ENCODE results near the gene IRF2BPL. TPM values are rescaled to one million over a fixed set of nuclear protein-coding genes. Genes with fewer than 3 reads are reported as not detected.

IRF2BPL gene
- total RNA-seq, 5 donors from 2014 or later (not counting 1 experiment from before 2014, with no cell fraction given): 32.6 to 50.4 (median 38.8) TPM

DNA sequence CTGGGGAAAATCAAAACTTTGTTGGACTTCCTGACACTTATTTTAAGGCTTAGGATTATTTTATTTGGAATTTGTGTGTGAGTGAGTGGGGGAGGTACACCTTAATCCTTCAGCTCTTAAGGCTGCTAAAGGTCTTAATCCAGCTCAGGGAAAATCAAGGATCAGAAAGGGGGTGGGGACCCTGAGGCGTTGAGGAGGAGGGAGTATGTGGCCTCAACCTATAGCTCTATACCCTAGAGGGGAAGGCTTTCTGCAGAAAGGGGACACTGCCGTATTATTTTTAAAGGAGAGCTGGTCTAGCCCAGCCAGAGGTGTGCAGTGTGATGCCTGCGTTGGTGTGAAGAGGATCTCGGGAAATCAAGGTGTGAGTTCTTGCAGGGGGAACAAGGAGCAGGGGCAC lies 20.0 kb downstream of the IRF2BPL start:
- CTCF ChIA-PET: interaction anchor here in 1 of 2 donors (0.5 kb wide), 2 partner anchors 25 to 74 kb away, joined by 3 to 5 read pairs; no protein-coding TSS in a partner anchor
- 90% methylated on average over 3 of the region's 4 CpGs for WGBS (ENCODE audit: insufficient coverage)

DNA sequence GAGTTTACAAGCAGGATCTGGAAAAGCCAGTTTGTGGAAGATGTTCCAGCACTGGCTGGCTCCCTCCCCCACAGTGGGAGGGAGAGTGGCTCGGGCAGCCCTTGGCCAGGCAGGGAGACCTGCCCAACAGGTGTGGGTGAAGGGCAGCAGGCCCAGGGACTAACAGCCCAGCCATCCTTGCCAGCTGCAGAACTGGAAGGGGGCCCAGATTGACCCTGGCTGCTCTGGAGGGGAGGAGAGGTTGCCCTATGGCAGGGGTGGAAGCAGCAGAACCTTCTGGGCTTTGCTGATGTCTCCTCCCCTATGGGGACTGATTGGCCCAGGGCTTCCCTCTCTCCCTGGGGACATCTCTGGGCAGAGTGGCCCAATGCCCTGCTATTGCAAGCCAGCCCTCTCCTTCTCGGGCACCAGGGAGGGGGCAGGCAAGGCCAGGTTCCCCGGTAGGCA lies 20.5 kb downstream of the IRF2BPL start:
- no peaks in the 10 kb centered on the region for H3K36me3 Mint-ChIP-seq
- DNase-seq (no peak), ATAC-seq (replicated peaks in 1 of 4) (no peak)
- H3K4me1 Mint-ChIP-seq: peaks cover 11 to 24% (median 23%) of the 10 kb centered on the region in 3 donors
- H3K4me3 Mint-ChIP-seq: no peak overlapping the region
- no peaks in the 10 kb centered on the region for H3K9me3 Mint-ChIP-seq
- ChIA-PET POLR2A (no interaction called here), CTCF (interaction anchor here in 1 of 2 donors (0.5 kb wide), 1 partner anchor 74 kb away, joined by 3 read pairs; no protein-coding TSS in a partner anchor)
- H3K36me3 ChIP-seq (ENCODE audit: control insufficient read depth in 2 of 2, extremely low read depth in 1 of 2, insufficient read depth in 1 of 2, low read length in 1 of 2): no peaks in the 10 kb centered on the region
- H3K27me3 Mint-ChIP-seq: no peaks in the 10 kb centered on the region
- peaks cover 8 to 13% of the 10 kb centered on the region in 2 experiments for H3K4me1 ChIP-seq (ENCODE audit: control insufficient read depth in 1 of 2, extremely low read depth in 1 of 2, insufficient read depth in 2 of 2, low read length in 2 of 2)
- no peak overlapping the region for H3K27ac Mint-ChIP-seq
- no peak overlapping the region for H3K27ac ChIP-seq (ENCODE audit: low read length)
- H3K27me3 ChIP-seq (replicated peaks in 1 of 2; ENCODE audit: control insufficient read depth in 2 of 2, extremely low read depth in 1 of 2, insufficient read depth in 2 of 2, low read length in 1 of 2): peaks cover 0 to 11% of the 10 kb centered on the region in 2 experiments
- no CpG with 5 or more reads among the region's 3 CpGs for WGBS (ENCODE audit: insufficient coverage)
- H3K4me3 ChIP-seq (ENCODE audit: control insufficient read depth in 1 of 2, extremely low read depth in 1 of 2, low read length in 1 of 2): no peak overlapping the region
- no peaks in the 10 kb centered on the region for H3K9me3 ChIP-seq

More for the DNA sequence above, 20.0 kb downstream of the IRF2BPL start:
- Histone ChIP-seq H3K4me3 (ENCODE audit: control insufficient read depth in 1 of 2, extremely low read depth in 1 of 2, low read length in 1 of 2) (no peak overlapping the region), H3K27me3 (replicated peaks in 1 of 2; ENCODE audit: control insufficient read depth in 2 of 2, extremely low read depth in 1 of 2, insufficient read depth in 2 of 2, low read length in 1 of 2) (peaks cover 0 to 11% of the 10 kb centered on the region in 2 experiments), H3K27ac (ENCODE audit: low read length) (no peak overlapping the region), H3K4me1 (ENCODE audit: control insufficient read depth in 1 of 2, extremely low read depth in 1 of 2, insufficient read depth in 2 of 2, low read length in 2 of 2) (peaks cover 8 to 13% of the 10 kb centered on the region in 2 experiments), H3K36me3 (ENCODE audit: control insufficient read depth in 2 of 2, extremely low read depth in 1 of 2, insufficient read depth in 1 of 2, low read length in 1 of 2) (no peaks in the 10 kb centered on the region), H3K9me3 (no peaks in the 10 kb centered on the region)
- DNase-seq (no peak), ATAC-seq (replicated peaks in 1 of 4) (no peak)
- Mint-ChIP-seq H3K4me1 (peaks cover 11 to 24% (median 23%) of the 10 kb centered on the region in 3 donors), H3K4me3 (no peak overlapping the region), H3K27me3 (no peaks in the 10 kb centered on the region), H3K9me3 (no peaks in the 10 kb centered on the region), H3K36me3 (no peaks in the 10 kb centered on the region), H3K27ac (no peak overlapping the region)
- POLR2A ChIA-PET: no interaction called here

DNA sequence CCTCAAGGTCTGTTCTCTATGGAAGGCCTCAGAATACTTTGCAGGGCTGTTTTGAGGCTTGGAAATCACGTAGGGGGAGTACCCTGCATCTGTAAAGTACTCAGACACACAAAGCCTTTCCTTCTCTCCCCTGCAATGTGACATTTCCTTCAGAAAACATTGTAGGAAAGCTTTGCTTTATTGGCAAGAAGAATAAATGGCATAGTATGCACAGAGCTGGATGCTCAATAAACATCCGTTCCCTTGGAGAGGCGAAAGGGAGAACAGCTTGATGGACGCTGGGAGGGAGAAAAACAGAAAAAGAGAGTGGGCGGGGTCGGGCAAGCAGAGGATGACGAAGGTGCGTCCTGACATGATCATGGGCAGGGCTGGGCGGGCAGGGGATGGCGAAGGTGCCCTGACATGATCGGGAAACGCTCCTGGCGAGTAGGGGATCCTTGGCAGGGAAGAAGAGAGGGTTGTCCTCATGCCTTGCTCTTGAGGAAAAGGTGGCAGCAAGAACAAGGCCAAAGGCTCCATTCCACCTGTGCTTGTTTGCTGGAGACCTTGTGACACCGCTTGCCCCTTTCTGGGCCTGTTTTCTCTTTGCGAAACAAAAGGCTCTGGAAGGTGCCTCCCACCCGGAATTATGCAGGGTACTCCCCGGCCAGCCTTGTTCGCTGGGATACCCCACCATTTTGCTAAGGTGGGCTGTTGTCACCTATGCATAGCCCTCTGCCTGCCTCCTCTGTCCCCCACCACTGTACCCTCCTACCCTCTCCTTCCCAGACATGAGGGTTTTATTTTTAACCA lies 21.1 kb downstream of the IRF2BPL start:
- no peak for DNase-seq
- Mint-ChIP-seq H3K9me3 (no peaks in the 10 kb centered on the region), H3K27me3 (no peaks in the 10 kb centered on the region), H3K4me3 (no peak overlapping the region), H3K27ac (no peak overlapping the region), H3K4me1 (peaks cover 11 to 21% (median 19%) of the 10 kb centered on the region in 3 donors), H3K36me3 (no peaks in the 10 kb centered on the region)
- Histone ChIP-seq H3K9me3 (no peaks in the 10 kb centered on the region), H3K27me3 (replicated peaks in 1 of 2; ENCODE audit: control insufficient read depth in 2 of 2, extremely low read depth in 1 of 2, insufficient read depth in 2 of 2, low read length in 1 of 2) (peaks cover 0 to 11% of the 10 kb centered on the region in 2 experiments), H3K27ac (ENCODE audit: low read length) (no peak overlapping the region), H3K36me3 (ENCODE audit: control insufficient read depth in 2 of 2, extremely low read depth in 1 of 2, insufficient read depth in 1 of 2, low read length in 1 of 2) (no peaks in the 10 kb centered on the region), H3K4me1 (ENCODE audit: control insufficient read depth in 1 of 2, extremely low read depth in 1 of 2, insufficient read depth in 2 of 2, low read length in 2 of 2) (peaks cover 8 to 13% of the 10 kb centered on the region in 2 experiments), H3K4me3 (ENCODE audit: control insufficient read depth in 1 of 2, extremely low read depth in 1 of 2, low read length in 1 of 2) (no peak overlapping the region)
- CTCF ChIA-PET: interaction anchor here in 1 of 2 donors (0.6 kb wide), 1 partner anchor 47 kb away, joined by 4 read pairs; no protein-coding TSS in a partner anchor
- POLR2A ChIA-PET: no interaction called here
- WGBS (ENCODE audit: insufficient coverage): 95% methylated on average over 17 of the region's 18 CpGs
- no peak for ATAC-seq (replicated peaks in 1 of 4)

DNA sequence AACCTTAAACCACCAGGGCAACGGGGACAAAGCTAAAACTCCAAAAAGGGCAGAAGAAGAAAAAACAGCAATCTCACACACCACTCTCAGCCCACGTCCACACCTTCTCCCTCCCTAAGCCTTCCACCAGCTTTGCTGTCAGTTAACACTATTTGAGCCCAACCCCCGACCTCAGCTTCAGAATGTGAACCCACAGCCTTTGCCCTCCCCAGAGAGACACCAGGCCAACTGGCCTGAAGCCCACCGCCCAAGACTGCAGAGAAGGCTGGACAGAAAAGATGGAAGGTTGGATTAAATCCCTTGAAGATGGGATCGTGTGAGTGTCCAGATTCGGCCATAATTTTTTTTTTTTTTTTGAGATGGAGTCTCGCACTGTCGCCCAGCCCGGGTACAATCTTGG lies 22.4 kb downstream of the IRF2BPL start:
- H3K27me3 Mint-ChIP-seq: no peaks in the 10 kb centered on the region
- no peak overlapping the region for H3K27ac ChIP-seq (ENCODE audit: low read length)
- no peaks in the 10 kb centered on the region for H3K36me3 Mint-ChIP-seq
- H3K36me3 ChIP-seq (ENCODE audit: control insufficient read depth in 2 of 2, extremely low read depth in 1 of 2, insufficient read depth in 1 of 2, low read length in 1 of 2): no peaks in the 10 kb centered on the region
- 76% methylated on average over 2 of the region's 9 CpGs for WGBS (ENCODE audit: insufficient coverage)
- H3K9me3 ChIP-seq: no peaks in the 10 kb centered on the region
- ChIA-PET POLR2A (no interaction called here), CTCF (no interaction called here)
- H3K4me1 ChIP-seq (ENCODE audit: control insufficient read depth in 1 of 2, extremely low read depth in 1 of 2, insufficient read depth in 2 of 2, low read length in 2 of 2): peaks cover 4 to 5% of the 10 kb centered on the region in 2 experiments
- peaks cover 3 to 8% (median 7%) of the 10 kb centered on the region in 3 donors for H3K4me1 Mint-ChIP-seq
- DNase-seq (no peak), ATAC-seq (replicated peaks in 1 of 4) (no peak)
- no peak overlapping the region for H3K4me3 ChIP-seq (ENCODE audit: control insufficient read depth in 1 of 2, extremely low read depth in 1 of 2, low read length in 1 of 2)
- peaks cover 0 to 6% of the 10 kb centered on the region in 2 experiments for H3K27me3 ChIP-seq (replicated peaks in 1 of 2; ENCODE audit: control insufficient read depth in 2 of 2, extremely low read depth in 1 of 2, insufficient read depth in 2 of 2, low read length in 1 of 2)
- no peaks in the 10 kb centered on the region for H3K9me3 Mint-ChIP-seq
- H3K4me3 Mint-ChIP-seq: no peak overlapping the region
- H3K27ac Mint-ChIP-seq: no peak overlapping the region

DNA sequence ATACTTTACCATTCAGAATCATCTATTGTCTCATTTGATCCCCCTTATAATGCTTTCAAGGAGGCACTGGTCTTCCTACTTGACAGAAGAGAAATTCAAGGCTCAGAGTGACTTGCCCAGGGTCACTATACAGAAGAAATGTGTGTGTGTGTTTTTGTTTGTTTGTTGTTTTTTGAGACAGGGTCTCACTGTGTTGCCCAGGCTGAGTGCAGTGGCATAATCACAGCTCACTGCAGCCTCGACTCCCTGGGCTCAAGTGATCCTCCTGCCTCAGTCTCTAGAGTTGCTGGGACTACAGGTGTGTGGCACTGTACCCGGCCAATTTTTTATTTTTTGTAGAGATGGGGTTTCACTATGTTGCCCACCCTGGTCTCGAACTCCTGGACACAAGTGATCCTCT lies 22.9 kb downstream of the IRF2BPL start:
- H3K27me3 Mint-ChIP-seq: no peaks in the 10 kb centered on the region
- Histone ChIP-seq H3K36me3 (ENCODE audit: control insufficient read depth in 2 of 2, extremely low read depth in 1 of 2, insufficient read depth in 1 of 2, low read length in 1 of 2) (no peaks in the 10 kb centered on the region), H3K4me3 (ENCODE audit: control insufficient read depth in 1 of 2, extremely low read depth in 1 of 2, low read length in 1 of 2) (no peak overlapping the region), H3K9me3 (no peaks in the 10 kb centered on the region), H3K27me3 (replicated peaks in 1 of 2; ENCODE audit: control insufficient read depth in 2 of 2, extremely low read depth in 1 of 2, insufficient read depth in 2 of 2, low read length in 1 of 2) (peaks cover 0 to 7% of the 10 kb centered on the region in 2 experiments), H3K4me1 (ENCODE audit: control insufficient read depth in 1 of 2, extremely low read depth in 1 of 2, insufficient read depth in 2 of 2, low read length in 2 of 2) (peaks cover 0 to 4% of the 10 kb centered on the region in 2 experiments), H3K27ac (ENCODE audit: low read length) (no peak overlapping the region)
- no peak overlapping the region for H3K4me3 Mint-ChIP-seq
- no peaks in the 10 kb centered on the region for H3K36me3 Mint-ChIP-seq
- H3K4me1 Mint-ChIP-seq: peaks cover 5 to 7% (median 6%) of the 10 kb centered on the region in 3 donors
- no peak for ATAC-seq (replicated peaks in 1 of 4)
- DNase-seq: no peak
- CTCF ChIA-PET: no interaction called here
- 82% methylated on average over 2 of the region's 3 CpGs for WGBS (ENCODE audit: insufficient coverage)
- POLR2A ChIA-PET: no interaction called here
- H3K27ac Mint-ChIP-seq: no peak overlapping the region
- H3K9me3 Mint-ChIP-seq: no peaks in the 10 kb centered on the region

DNA sequence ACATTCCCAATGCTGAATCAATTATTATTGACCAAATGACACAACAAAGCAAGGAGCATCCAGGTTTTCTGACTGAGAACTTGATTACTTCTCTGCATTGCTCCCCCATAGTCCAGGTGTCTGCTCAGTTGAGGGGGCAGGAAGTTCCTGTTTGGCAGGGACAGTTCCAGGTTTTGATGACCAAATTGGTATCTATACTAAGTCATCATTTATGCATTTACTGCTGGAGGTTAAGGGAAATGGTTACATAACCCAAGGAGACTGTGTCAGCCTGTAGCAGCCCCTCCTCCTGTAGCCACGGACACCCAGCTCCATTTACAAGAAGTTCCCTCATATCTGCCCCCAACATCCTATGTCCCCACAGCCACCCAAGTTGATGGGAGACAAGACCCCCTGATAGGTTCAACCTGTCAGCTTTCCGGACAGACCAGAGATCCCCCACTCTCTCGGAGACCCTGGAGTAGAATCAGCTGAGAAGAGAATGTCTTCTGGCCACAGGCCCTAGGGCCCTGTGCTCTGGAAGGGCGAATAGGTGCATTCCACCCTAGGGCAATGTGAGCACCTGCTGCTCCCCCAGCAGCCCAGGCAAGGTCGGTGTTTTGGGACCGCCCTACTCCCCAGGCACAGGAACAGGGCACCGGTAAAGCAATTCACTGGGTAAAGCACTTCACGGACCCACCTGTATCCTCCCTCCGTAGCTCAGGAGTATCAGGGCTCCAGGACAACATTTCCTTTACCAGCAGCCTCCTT lies 23.6 kb downstream of the IRF2BPL start:
- POLR2A ChIA-PET: no interaction called here
- peaks cover 6 to 9% (median 8%) of the 10 kb centered on the region in 3 donors for H3K4me1 Mint-ChIP-seq
- CTCF ChIA-PET: no interaction called here
- Histone ChIP-seq H3K36me3 (ENCODE audit: control insufficient read depth in 2 of 2, extremely low read depth in 1 of 2, insufficient read depth in 1 of 2, low read length in 1 of 2) (no peaks in the 10 kb centered on the region), H3K4me3 (ENCODE audit: control insufficient read depth in 1 of 2, extremely low read depth in 1 of 2, low read length in 1 of 2) (no peak overlapping the region), H3K4me1 (ENCODE audit: control insufficient read depth in 1 of 2, extremely low read depth in 1 of 2, insufficient read depth in 2 of 2, low read length in 2 of 2) (peaks cover 3 to 8% of the 10 kb centered on the region in 2 experiments), H3K27me3 (replicated peaks in 1 of 2; ENCODE audit: control insufficient read depth in 2 of 2, extremely low read depth in 1 of 2, insufficient read depth in 2 of 2, low read length in 1 of 2) (peaks cover 0 to 8% of the 10 kb centered on the region in 2 experiments), H3K27ac (ENCODE audit: low read length) (no peak overlapping the region), H3K9me3 (no peaks in the 10 kb centered on the region)
- H3K36me3 Mint-ChIP-seq: no peaks in the 10 kb centered on the region
- DNase-seq (no peak), ATAC-seq (replicated peaks in 1 of 4) (no peak)
- no peak overlapping the region for H3K27ac Mint-ChIP-seq
- no peak overlapping the region for H3K4me3 Mint-ChIP-seq
- WGBS (ENCODE audit: insufficient coverage): 86% methylated on average over 7 of the region's 9 CpGs
- no peaks in the 10 kb centered on the region for H3K27me3 Mint-ChIP-seq
- no peaks in the 10 kb centered on the region for H3K9me3 Mint-ChIP-seq

Measured in T-cell (primary cell).